Astrocyte (in vitro differentiated cells and primary cell): Measurements from ENCODE around the gene CSPG5.

Experiments
- CTCF ChIP-seq: IDR thresholded peaks from 2 replicates; pipeline ENCODE4 v1.5.1; 2011; ENCODE audit warnings: low read depth, mild to moderate bottlenecking, inconsistent platforms, low read length, moderate library complexity; ENCODE audit not compliant: insufficient read depth
- EZH2 ChIP-seq: IDR thresholded peaks from 2 replicates; pipeline ENCODE4 v1.6.1; 2012; ENCODE audit warnings: mild to moderate bottlenecking, low read length, inconsistent platforms; ENCODE audit not compliant: insufficient read depth

- TF ChIP-seq CTCF = no peak
- no peak for TF ChIP-seq EZH2
Measured at GRCh38 chr3:47566667-47567066, 12.0 kb downstream of the CSPG5 start.
